Activated B cell treated with CpG ODN at 0.5 μM for 24 hours (primary cell): ENCODE results near the gene PTPN20. TPM values are rescaled to one million over a fixed set of nuclear protein-coding genes. Genes with fewer than 3 reads are reported as not detected.
A peak's percentile ranks its signal among the peaks of the same experiment; 100 is the strongest.

Source experiments
- ATAC-seq: fragments of 200-7000 bp; cut with Tn5 transposase; one replicate; pipeline ENCODE4 v1.10.0; 2021; ENCODE audit warnings: low read depth, mild to moderate bottlenecking, moderate library complexity
- CTCF ChIA-PET: fragments of 350-600 bp; sonication (Branson Sonifier 250); formaldehyde crosslinking; loops from one replicate; lab custom pipeline; 2021; ENCODE audit warnings: antibody characterized with exemption; lab: Charles Lee
- POLR2A ChIA-PET: fragments of 350-600 bp; sonication (Branson Sonifier 250); formaldehyde crosslinking; loops from one replicate; lab custom pipeline; 2021; ENCODE audit warnings: antibody characterized with exemption; lab: Charles Lee
- DNase-seq: peaks from one replicate; pipeline ENCODE4 v3.0.0; 2022
- H3K27ac Mint-ChIP-seq: one replicate; pipeline ENCODE4 v1.8.0; 2020; ENCODE audit warnings: mixed read lengths
- H3K27me3 Mint-ChIP-seq: one replicate; pipeline ENCODE4 v1.8.0; 2021; ENCODE audit warnings: mixed read lengths
- H3K36me3 Mint-ChIP-seq: one replicate; pipeline ENCODE4 v1.8.0; 2021; ENCODE audit warnings: low read depth, mixed read lengths
- H3K4me1 Mint-ChIP-seq: one replicate; pipeline ENCODE4 v1.8.0; 2021; ENCODE audit warnings: mixed read lengths
- H3K4me3 Mint-ChIP-seq: one replicate; pipeline ENCODE4 v1.8.0; 2020; ENCODE audit warnings: mild to moderate bottlenecking, mixed read lengths
- H3K9me3 Mint-ChIP-seq: one replicate; pipeline ENCODE4 v1.8.0; 2020; ENCODE audit warnings: mixed read lengths
- intact Hi-C: fragments of 100-400 bp; cut with micrococcal nuclease; formaldehyde crosslinking; loops from one replicate; pipeline ENCODE4 v1.15.1; 2024
- total RNA-seq: library from RNA; stranded (reverse); gene quantifications from 2 replicates; pipeline ENCODE4 v1.2.3, GENCODE V29; 2022
- TF ChIP-seq, protein P1 (sequence below): fragments of 200-600 bp; IDR thresholded peaks from one replicate; pipeline ENCODE4 v1.8.0; 2022; ENCODE audit warnings: antibody characterized with exemption, mild to moderate bottlenecking

The PTPN20 gene
- total RNA-seq, 1 donor from 2014 or later = 2.1 TPM

DNA sequence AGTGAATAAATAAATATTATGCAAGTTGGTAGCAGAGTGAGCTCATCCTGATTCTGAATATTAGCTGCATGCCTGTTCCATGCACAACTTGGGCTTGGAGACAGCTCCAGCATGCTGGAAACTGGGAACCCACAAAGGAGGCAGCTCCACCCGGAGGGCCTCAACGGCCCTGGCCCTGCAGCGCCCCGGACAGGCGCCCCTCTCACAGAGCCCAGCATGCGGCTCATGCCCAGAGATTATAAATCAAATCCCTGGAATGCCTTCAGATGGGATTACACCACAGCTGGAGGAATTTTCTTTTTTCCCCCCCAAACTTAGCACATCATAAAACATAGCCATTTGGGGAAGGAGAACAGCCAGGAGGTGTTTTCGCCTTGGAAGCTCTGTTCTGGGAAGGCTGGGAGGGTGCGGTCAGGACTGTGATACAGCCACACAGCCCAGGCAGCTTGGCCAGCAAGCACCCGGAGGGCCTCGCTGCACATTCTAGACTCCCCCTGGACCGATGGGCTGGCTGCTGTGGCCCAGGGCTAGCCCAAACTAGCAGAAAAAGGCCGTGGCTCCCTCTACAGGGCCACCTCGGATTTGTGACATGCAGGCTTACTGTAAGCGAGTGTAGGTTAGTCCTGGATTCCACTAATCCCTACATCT is 102.4 kb downstream of the PTPN20 start:
- TF ChIP-seq, protein P1, sequence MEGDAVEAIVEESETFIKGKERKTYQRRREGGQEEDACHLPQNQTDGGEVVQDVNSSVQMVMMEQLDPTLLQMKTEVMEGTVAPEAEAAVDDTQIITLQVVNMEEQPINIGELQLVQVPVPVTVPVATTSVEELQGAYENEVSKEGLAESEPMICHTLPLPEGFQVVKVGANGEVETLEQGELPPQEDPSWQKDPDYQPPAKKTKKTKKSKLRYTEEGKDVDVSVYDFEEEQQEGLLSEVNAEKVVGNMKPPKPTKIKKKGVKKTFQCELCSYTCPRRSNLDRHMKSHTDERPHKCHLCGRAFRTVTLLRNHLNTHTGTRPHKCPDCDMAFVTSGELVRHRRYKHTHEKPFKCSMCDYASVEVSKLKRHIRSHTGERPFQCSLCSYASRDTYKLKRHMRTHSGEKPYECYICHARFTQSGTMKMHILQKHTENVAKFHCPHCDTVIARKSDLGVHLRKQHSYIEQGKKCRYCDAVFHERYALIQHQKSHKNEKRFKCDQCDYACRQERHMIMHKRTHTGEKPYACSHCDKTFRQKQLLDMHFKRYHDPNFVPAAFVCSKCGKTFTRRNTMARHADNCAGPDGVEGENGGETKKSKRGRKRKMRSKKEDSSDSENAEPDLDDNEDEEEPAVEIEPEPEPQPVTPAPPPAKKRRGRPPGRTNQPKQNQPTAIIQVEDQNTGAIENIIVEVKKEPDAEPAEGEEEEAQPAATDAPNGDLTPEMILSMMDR = no peak
- intact Hi-C loops = no loop called here
- peaks cover 2% of the 10 kb centered on the region for H3K27me3 Mint-ChIP-seq
- H3K36me3 Mint-ChIP-seq = no peaks in the 10 kb centered on the region
- no peak overlapping the region for H3K4me3 Mint-ChIP-seq
- no peaks in the 10 kb centered on the region for H3K4me1 Mint-ChIP-seq
- H3K9me3 Mint-ChIP-seq = no peaks in the 10 kb centered on the region
- ChIA-PET CTCF (no interaction called here), POLR2A (no interaction called here)
- ATAC-seq (no peak), DNase-seq (peak; percentile 7)
- no peak overlapping the region for H3K27ac Mint-ChIP-seq

DNA sequence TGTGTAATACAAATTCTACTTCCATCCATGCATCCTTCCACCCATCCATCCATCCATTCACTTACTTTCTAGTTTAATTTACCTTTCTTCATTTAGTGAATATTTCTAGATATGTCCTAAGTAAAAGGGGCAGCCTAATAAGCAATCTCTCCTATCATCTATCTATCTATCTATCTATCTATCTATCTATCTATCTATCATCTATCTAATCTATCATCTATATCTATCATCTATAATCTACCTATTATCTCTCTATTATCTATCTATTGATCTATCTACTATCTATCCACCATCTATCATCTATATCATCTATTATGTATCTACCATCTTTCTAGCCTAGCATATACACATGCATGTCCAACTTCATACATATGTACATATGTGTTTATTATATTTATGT is 104.2 kb downstream of the PTPN20 start:
- POLR2A ChIA-PET = no interaction called here
- no peaks in the 10 kb centered on the region for H3K9me3 Mint-ChIP-seq
- no peak overlapping the region for H3K27ac Mint-ChIP-seq
- TF ChIP-seq, protein P1 = no peak
- no peak for DNase-seq
- H3K27me3 Mint-ChIP-seq = no peaks in the 10 kb centered on the region
- CTCF ChIA-PET = no interaction called here
- H3K4me3 Mint-ChIP-seq = no peak overlapping the region
- intact Hi-C loops = no loop called here
- H3K4me1 Mint-ChIP-seq = no peaks in the 10 kb centered on the region
- ATAC-seq = no peak
- no peaks in the 10 kb centered on the region for H3K36me3 Mint-ChIP-seq

DNA sequence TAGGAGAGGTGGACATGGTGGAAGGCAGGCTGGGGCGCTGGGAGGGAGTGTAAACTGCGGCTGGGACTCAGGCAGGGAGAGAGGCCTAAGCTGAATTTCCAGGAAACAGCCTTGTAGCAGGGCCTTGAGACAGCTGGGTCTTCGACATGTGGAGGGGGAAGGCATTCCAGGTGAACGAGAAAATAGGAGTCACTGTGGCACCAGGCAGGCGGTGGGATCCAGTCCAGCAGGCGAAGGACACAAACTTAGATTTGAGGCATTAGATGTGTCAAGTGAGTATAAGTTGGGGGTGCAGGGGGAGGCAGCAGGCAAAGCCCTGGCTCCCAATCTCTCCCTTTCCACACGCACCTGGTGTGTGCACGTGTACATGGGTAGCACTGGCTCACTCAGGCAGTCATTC is 105.3 kb downstream of the PTPN20 start:
- no peak overlapping the region for H3K27ac Mint-ChIP-seq
- no peaks in the 10 kb centered on the region for H3K4me1 Mint-ChIP-seq
- ATAC-seq (no peak), DNase-seq (no peak)
- ChIA-PET POLR2A (no interaction called here), CTCF (no interaction called here)
- no peaks in the 10 kb centered on the region for H3K36me3 Mint-ChIP-seq
- H3K4me3 Mint-ChIP-seq = no peak overlapping the region
- TF ChIP-seq, protein P1 = no peak
- H3K27me3 Mint-ChIP-seq = no peaks in the 10 kb centered on the region
- intact Hi-C loops = no loop called here
- H3K9me3 Mint-ChIP-seq = no peaks in the 10 kb centered on the region

DNA sequence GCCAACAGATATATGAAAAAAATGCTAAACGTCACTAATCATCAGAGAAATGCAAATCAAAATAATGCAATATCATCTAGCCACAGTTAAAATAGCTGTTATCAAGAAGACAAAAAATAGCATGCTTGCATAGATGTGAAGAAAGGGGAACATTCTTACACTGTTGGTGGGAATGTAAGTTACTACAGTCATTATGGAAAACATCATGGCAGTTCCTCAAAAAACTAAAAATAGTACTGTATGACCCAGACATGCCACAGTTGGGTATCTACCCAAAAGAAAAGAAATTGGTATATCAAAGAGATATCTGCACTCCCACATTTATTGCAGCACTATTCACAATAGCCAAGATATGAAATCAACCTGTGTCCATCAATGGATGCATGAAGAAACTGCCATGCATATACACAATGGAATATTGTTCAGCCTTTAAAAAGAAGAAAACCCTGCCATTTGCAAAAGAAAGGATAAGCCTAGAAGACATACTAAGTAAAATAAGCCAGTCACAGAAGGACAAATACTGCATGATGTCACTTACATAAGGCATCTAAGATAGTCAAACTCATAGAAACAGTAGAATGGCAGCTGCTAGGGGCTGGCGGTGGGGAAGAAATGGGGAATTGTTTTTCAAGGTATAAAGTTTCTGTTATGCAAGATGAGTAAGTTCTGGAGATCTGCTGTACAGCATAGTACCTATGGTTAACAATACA is 107.0 kb downstream of the PTPN20 start:
- H3K4me1 Mint-ChIP-seq = no peaks in the 10 kb centered on the region
- TF ChIP-seq, protein P1 = no peak
- intact Hi-C loops = no loop called here
- POLR2A ChIA-PET = no interaction called here
- H3K27me3 Mint-ChIP-seq = no peaks in the 10 kb centered on the region
- no peak overlapping the region for H3K4me3 Mint-ChIP-seq
- H3K9me3 Mint-ChIP-seq = no peaks in the 10 kb centered on the region
- CTCF ChIA-PET = interaction anchor here (1.1 kb wide), 1 partner anchor 293 kb away, joined by 3 read pairs; no protein-coding TSS in a partner anchor
- ATAC-seq = no peak
- H3K36me3 Mint-ChIP-seq = no peaks in the 10 kb centered on the region
- H3K27ac Mint-ChIP-seq = no peak overlapping the region
- DNase-seq = no peak
